ENCODE results near the gene KCTD1.

- TF ChIP-seq CEBPB (IDR thresholded peaks at IDR 0.05; ENCODE audit: low read depth, low read length) (no peak), CTCF (IDR thresholded peaks at IDR 0.05; ENCODE audit: control extremely low read depth in 1 of 3, insufficient read depth in 1 of 3, low read depth in 1 of 3, low read length in 3 of 3) (no peak), EGR1 (IDR thresholded peaks at IDR 0.05; ENCODE audit: borderline replicate concordance, low read depth, low read length) (no peak), POLR2AphosphoS5 (IDR thresholded peaks at IDR 0.05; ENCODE audit: low read depth, low read length) (no peak)
These were observed 130.1 kb downstream of the KCTD1 start for GRCh38 chr18:26418225-26418624.

All from H1 (cell line).